GM21526 (cell line): ENCODE measurements around the gene USP6NL.
"Not testable (repeated sequence)": the region's sequence is repeated elsewhere in the genome, so short reads cannot be mapped to it uniquely, and the experiment has no call there.

ENCODE experiments used
- ATAC-seq: cut with Tn5 transposase; IDR thresholded peaks from one replicate; pipeline ENCODE4 v1.9.1; 2021; ENCODE audit warnings: moderate library complexity; ENCODE audit not compliant: unreplicated experiment, low FRiP score

Gene USP6NL

GRCh38 chr10:11525503-11525902 lies 85.9 kb downstream of the USP6NL start:
- ATAC-seq, result no peak

- ATAC-seq, result no peak
These were observed 88.6 kb downstream of the USP6NL start for GRCh38 chr10:11522821-11523245.

GRCh38 chr10:11521860-11522259 lies 89.6 kb downstream of the USP6NL start:
- no peak for ATAC-seq

- ATAC-seq, result no peak
These were observed 90.6 kb downstream of the USP6NL start for GRCh38 chr10:11520892-11521291.

GRCh38 chr10:11517150-11517549 lies 94.3 kb downstream of the USP6NL start:
- no peak for ATAC-seq

GRCh38 chr10:11516431-11516746 lies 95.1 kb downstream of the USP6NL start:
- ATAC-seq, result no peak

GRCh38 chr10:11515596-11516430 lies 95.6 kb downstream of the USP6NL start:
- peak; percentile 62 for ATAC-seq

- no peak for ATAC-seq
These were observed 97.7 kb downstream of the USP6NL start for GRCh38 chr10:11513727-11514126.

- ATAC-seq, result no peak
These were observed 98.9 kb downstream of the USP6NL start for GRCh38 chr10:11512596-11512995.

- no peak for ATAC-seq
These were observed 100.1 kb downstream of the USP6NL start for GRCh38 chr10:11511321-11511720.

GRCh38 chr10:11510736-11511135 lies 100.7 kb downstream of the USP6NL start:
- no peak for ATAC-seq

GRCh38 chr10:11510281-11510680 lies 101.2 kb downstream of the USP6NL start:
- no peak for ATAC-seq

- ATAC-seq, result no peak
These were observed 102.4 kb downstream of the USP6NL start for GRCh38 chr10:11509036-11509435.

- ATAC-seq, result no peak
These were observed 105.1 kb downstream of the USP6NL start for GRCh38 chr10:11506247-11506789.

- ATAC-seq, result no peak
These were observed 105.8 kb downstream of the USP6NL start for GRCh38 chr10:11505639-11506038.

GRCh38 chr10:11504566-11505285 lies 106.7 kb downstream of the USP6NL start:
- ATAC-seq, result no peak

- ATAC-seq, result no peak
These were observed 109.8 kb downstream of the USP6NL start for GRCh38 chr10:11501600-11501999.

GRCh38 chr10:11499425-11500071 lies 111.9 kb downstream of the USP6NL start:
- ATAC-seq, result no peak

GRCh38 chr10:11498399-11498798 lies 113.1 kb downstream of the USP6NL start:
- no peak for ATAC-seq

GRCh38 chr10:11494923-11495322 lies 116.5 kb downstream of the USP6NL start:
- ATAC-seq, result not testable (repeated sequence)

GRCh38 chr10:11493646-11494045 lies 117.8 kb downstream of the USP6NL start:
- no peak for ATAC-seq
